Skin of body (tissue), 2 donors: ENCODE data around the gene PAQR6. TPM values are rescaled to one million over a fixed set of nuclear protein-coding genes. Genes with fewer than 3 reads are reported as not detected.

Source experiments
- DNase-seq: peaks from one replicate; lab custom pipeline; 2025; lab: John Stamatoyannopoulos, UW
- total RNA-seq: library from RNA; depleted of rRNA; stranded (reverse); fragments of >200 nt; gene quantifications from one replicate; pipeline ENCODE4 v1.2.3, GENCODE V29; 2014

Gene PAQR6
- total RNA-seq, 1 donor from 2014 or later: 0.79 TPM

GRCh38 chr1:156195853-156196252 is 52.0 kb downstream of the PAQR6 start:
- no peak for DNase-seq

DNA sequence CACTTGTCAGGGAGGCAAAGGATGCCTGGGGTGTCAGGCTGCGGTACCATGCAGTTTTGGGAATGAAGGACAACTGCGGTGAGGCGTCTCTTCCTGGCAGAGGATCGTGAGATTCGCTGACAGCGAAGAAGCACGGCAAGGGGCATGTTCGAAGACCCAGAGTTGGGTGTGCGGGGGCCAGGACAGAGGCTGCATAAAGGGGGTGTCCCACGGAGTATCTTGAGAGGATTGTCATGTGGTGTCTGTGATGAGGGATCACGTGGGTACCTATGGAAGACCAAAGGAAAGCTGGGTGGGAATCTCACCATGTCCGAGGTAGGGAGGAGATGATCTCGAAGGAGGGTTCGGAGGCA is 53.6 kb downstream of the PAQR6 start:
- no peak for DNase-seq

GRCh38 chr1:156193488-156194299 is 54.2 kb downstream of the PAQR6 start, which contains the start of gene SLC25A44:
TSS of gene SLC25A44 (plus strand) at chr1:156194104. CDS start at chr1:156199848, 5,744 bp downstream.
- peak; percentile 100 for DNase-seq

Other genes with a start within 250 kb of the PAQR6 start
- gene SSR2, start 227.1 kb downstream of the PAQR6 start, total RNA-seq: 186 TPM
- gene UBQLN4, start 194.3 kb downstream of the PAQR6 start, total RNA-seq: 12.1 TPM
- gene LAMTOR2, start 193.3 kb downstream of the PAQR6 start, total RNA-seq: 25.7 TPM
- gene RAB25, start 186.9 kb downstream of the PAQR6 start, total RNA-seq: 31.7 TPM
- gene MEX3A, start 165.6 kb downstream of the PAQR6 start, total RNA-seq: 6.6 TPM
- gene LMNA, start 133.3 kb downstream of the PAQR6 start, total RNA-seq: 429 TPM
- gene SEMA4A, start 94.5 kb downstream of the PAQR6 start, total RNA-seq: 12.1 TPM
- 6.6 TPM for gene SLC25A44, start 54.0 kb downstream of the PAQR6 start, total RNA-seq
- gene PMF1, start 35.0 kb downstream of the PAQR6 start, total RNA-seq: 33.9 TPM
- 0.99 TPM for gene BGLAP, start 5.9 kb downstream of the PAQR6 start, total RNA-seq
- 29.8 TPM for gene SMG5, start 34.8 kb upstream of the PAQR6 start, total RNA-seq
- gene TMEM79, start 36.3 kb upstream of the PAQR6 start, total RNA-seq: 14.6 TPM
- gene GLMP, start 47.6 kb upstream of the PAQR6 start, total RNA-seq: 23.2 TPM
- gene VHLL, start 51.3 kb upstream of the PAQR6 start, total RNA-seq: not detected
- 173 TPM for gene CCT3, start 90.2 kb upstream of the PAQR6 start, total RNA-seq
- gene TSACC, start 90.5 kb upstream of the PAQR6 start, total RNA-seq: not detected
- gene RHBG, start 121.2 kb upstream of the PAQR6 start, total RNA-seq: 2.1 TPM